Keratinocyte (primary cell): ENCODE results near the gene ARFGAP3. TPM values are rescaled to one million over a fixed set of nuclear protein-coding genes. Genes with fewer than 3 reads are reported as not detected.
"Not testable (repeated sequence)": the region's sequence is repeated elsewhere in the genome, so short reads cannot be mapped to it uniquely, and the experiment has no call there.

Experiments used
- DNase-seq: peaks from one replicate; pipeline ENCODE4 v3.0.0-alpha.2; 2011; ENCODE audit warnings: low read depth, missing footprints, low spot score
- FAIRE-seq: peaks from 2 replicates; lab custom pipeline; 2011; peaks lifted over from hg19 to GRCh38; lab: Jason Lieb, UNC
- H2AFZ ChIP-seq: 2 replicates; pipeline ENCODE4 v1.6.0; 2012; ENCODE audit warnings: low read length, control low read depth, inconsistent platforms; ENCODE audit not compliant: control insufficient read depth
- H3K27ac ChIP-seq: 2 replicates; pipeline ENCODE4 v1.5.1; 2011; ENCODE audit warnings: low read length; ENCODE audit not compliant: control insufficient read depth, insufficient read depth
- H3K27me3 ChIP-seq: 3 replicates; pipeline ENCODE4 v1.6.0; 2011; ENCODE audit warnings: low read length; ENCODE audit not compliant: control insufficient read depth, insufficient read depth; ENCODE audit errors: extremely low read depth
- H3K36me3 ChIP-seq, 2 experiments: 2 replicates in 1 of 2; 3 replicates in 1 of 2; pipeline ENCODE4 v1.5.1; 2011; ENCODE audit warnings: low read length in 2 of 2, mild to moderate bottlenecking in 1 of 2; ENCODE audit not compliant: control insufficient read depth in 2 of 2, insufficient read depth in 2 of 2; ENCODE audit errors: extremely low read depth in 1 of 2
- H3K4me1 ChIP-seq: 3 replicates; pipeline ENCODE4 v1.5.1; 2011; ENCODE audit warnings: low read length; ENCODE audit not compliant: control insufficient read depth, insufficient read depth; ENCODE audit errors: extremely low read depth
- H3K4me2 ChIP-seq: 3 replicates; pipeline ENCODE4 v1.6.0; 2011; ENCODE audit warnings: low read depth, low read length; ENCODE audit not compliant: control insufficient read depth, insufficient read depth; ENCODE audit errors: extremely low read depth
- H3K4me3 ChIP-seq, 3 experiments: fragments of 200-600 bp in 1 of 3; sonication (generic) in 1 of 3; 2 replicates in 2 of 3; 3 replicates in 1 of 3; pipeline ENCODE4 v1.5.1; 2011 to 2016; ENCODE audit warnings: low read length in 3 of 3, mild to moderate bottlenecking in 3 of 3, control low read depth in 2 of 3, inconsistent platforms in 1 of 3, low read depth in 1 of 3, mixed read lengths in 1 of 3, mixed run types in 1 of 3, moderate library complexity in 1 of 3; ENCODE audit not compliant: control insufficient read depth in 2 of 3, insufficient read depth in 2 of 3; ENCODE audit errors: extremely low read depth in 1 of 3
- H3K79me2 ChIP-seq: 2 replicates; pipeline ENCODE4 v1.6.0; 2012; ENCODE audit warnings: low read length; ENCODE audit not compliant: control insufficient read depth, insufficient read depth
- H3K9ac ChIP-seq: 3 replicates; pipeline ENCODE4 v1.6.0; 2011; ENCODE audit warnings: low read length; ENCODE audit not compliant: control insufficient read depth, insufficient read depth; ENCODE audit errors: extremely low read depth
- H3K9me1 ChIP-seq: 3 replicates; pipeline ENCODE4 v1.6.0; 2011; ENCODE audit warnings: low read length; ENCODE audit not compliant: control insufficient read depth, insufficient read depth; ENCODE audit errors: extremely low read depth
- H3K9me3 ChIP-seq: 2 replicates; pipeline ENCODE4 v1.5.1; 2012; ENCODE audit warnings: low read depth, low read length; ENCODE audit not compliant: control insufficient read depth
- H4K20me1 ChIP-seq: 3 replicates; pipeline ENCODE4 v1.6.0; 2011; ENCODE audit warnings: low read length; ENCODE audit not compliant: control insufficient read depth, insufficient read depth; ENCODE audit errors: extremely low read depth
- EZH2 ChIP-seq: IDR thresholded peaks from one replicate; pipeline ENCODE4 v1.6.1; 2012; ENCODE audit warnings: inconsistent platforms, mild to moderate bottlenecking, low read length, moderate library complexity
- dilution Hi-C: fragments of 300-500 bp; cut with MboI; formaldehyde crosslinking; loops from one replicate; pipeline ENCODE4 v1.7.0; 2020; ENCODE audit warnings: low sequenced_read_pairs; ENCODE audit not compliant: extremely low pct_ligation_motif_present
- polyA plus RNA-seq, 5 experiments: library from polyadenylated mRNA; depleted of rRNA in 3 of 5; stranded (reverse) in 3 of 5; stranded (forward) in 1 of 5; unstranded in 1 of 5; fragments of >200 nt; gene quantifications; 1 replicate in 1 of 5; 2 replicates in 3 of 5; 3 replicates in 1 of 5; pipeline versions ENCODE4 v1.2.1 to v1.2.3, GENCODE V29; 2011 to 2012; ENCODE audit warnings: missing spikeins in 2 of 5, low read depth in 1 of 5, low replicate concordance in 1 of 5
- TF ChIP-seq, protein P1 (sequence below), 3 experiments: IDR thresholded peaks in 1 of 3; conservative IDR thresholded peaks in 1 of 3; optimal IDR thresholded peaks in 1 of 3; 2 replicates in 2 of 3; 3 replicates in 1 of 3; pipeline versions ENCODE3 to v1.5.1; 2011; ENCODE audit warnings: low read length in 3 of 3, mild to moderate bottlenecking in 3 of 3, moderate library complexity in 2 of 3, control low read depth in 1 of 3, inconsistent platforms in 1 of 3; ENCODE audit not compliant: insufficient read depth in 2 of 3; ENCODE audit errors: extremely low read depth in 1 of 3

Gene ARFGAP3
- polyA plus RNA-seq, 1 donor (not counting 4 experiments of a cell fraction or from before 2014, with no cell fraction given), result 28.3 TPM

DNA sequence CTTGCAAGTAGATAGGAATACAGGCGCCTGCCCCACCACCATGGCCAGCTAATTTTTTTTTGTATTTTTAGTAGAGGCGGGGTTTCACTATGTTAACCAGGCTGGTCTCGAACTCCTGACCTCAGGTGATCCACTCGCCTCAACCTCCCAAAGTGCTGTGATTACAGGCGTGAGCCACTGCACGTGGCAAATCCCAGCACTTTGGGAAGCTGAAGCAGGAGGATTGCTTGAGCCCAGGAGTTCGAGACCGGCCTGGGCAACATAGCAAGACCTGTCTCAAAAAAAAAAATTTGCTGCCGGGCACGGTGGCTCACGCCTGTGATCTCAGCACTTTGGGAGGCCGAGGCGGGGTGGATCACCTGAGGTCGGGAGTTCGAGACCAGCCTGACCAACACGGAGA is 102.0 kb downstream of the ARFGAP3 start:
- H3K27me3 ChIP-seq, FAIRE-seq, H4K20me1 ChIP-seq, H3K9ac ChIP-seq, H3K36me3 ChIP-seq, H3K79me2 ChIP-seq, H3K27ac ChIP-seq, H3K4me3 ChIP-seq, H2AFZ ChIP-seq, H3K4me1 ChIP-seq, dilution Hi-C loops, DNase-seq, H3K9me1 ChIP-seq, H3K4me2 ChIP-seq, H3K9me3 ChIP-seq: not testable (repeated sequence)

DNA sequence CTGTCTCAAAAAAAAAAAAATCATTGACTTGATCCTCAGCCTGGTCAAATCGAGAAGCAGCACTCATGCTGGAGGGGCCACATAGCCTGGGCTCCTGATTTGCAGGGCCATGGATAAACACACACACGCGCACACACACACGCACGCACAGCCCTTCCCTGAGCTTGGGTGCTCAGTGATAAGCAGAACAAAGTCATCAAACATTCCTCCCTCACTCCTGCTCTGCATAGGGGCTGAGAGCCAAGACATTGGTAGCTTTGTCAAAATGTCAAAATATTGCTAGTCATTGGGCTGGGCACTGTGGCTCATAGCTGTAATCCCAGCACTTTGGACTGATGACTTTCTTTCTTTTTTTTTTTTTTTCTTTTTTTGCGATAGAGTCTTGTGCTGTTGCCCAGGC is 102.4 kb downstream of the ARFGAP3 start:
- Histone ChIP-seq H3K79me2 (no peaks in the 10 kb centered on the region), H4K20me1 (no peaks in the 10 kb centered on the region), H3K4me3 (no peak overlapping the region), H3K36me3 (no peaks in the 10 kb centered on the region), H2AFZ (no peak overlapping the region), H3K9me1 (no peaks in the 10 kb centered on the region), H3K4me2 (no peak overlapping the region), H3K27me3 (no peaks in the 10 kb centered on the region), H3K27ac (no peak overlapping the region), H3K4me1 (peaks cover 6% of the 10 kb centered on the region), H3K9me3 (no peaks in the 10 kb centered on the region), H3K9ac (no peak overlapping the region)
- DNase-seq (no peak), FAIRE-seq (peak; percentile 26)
- TF ChIP-seq EZH2, result no peak
- TF ChIP-seq, protein P1, sequence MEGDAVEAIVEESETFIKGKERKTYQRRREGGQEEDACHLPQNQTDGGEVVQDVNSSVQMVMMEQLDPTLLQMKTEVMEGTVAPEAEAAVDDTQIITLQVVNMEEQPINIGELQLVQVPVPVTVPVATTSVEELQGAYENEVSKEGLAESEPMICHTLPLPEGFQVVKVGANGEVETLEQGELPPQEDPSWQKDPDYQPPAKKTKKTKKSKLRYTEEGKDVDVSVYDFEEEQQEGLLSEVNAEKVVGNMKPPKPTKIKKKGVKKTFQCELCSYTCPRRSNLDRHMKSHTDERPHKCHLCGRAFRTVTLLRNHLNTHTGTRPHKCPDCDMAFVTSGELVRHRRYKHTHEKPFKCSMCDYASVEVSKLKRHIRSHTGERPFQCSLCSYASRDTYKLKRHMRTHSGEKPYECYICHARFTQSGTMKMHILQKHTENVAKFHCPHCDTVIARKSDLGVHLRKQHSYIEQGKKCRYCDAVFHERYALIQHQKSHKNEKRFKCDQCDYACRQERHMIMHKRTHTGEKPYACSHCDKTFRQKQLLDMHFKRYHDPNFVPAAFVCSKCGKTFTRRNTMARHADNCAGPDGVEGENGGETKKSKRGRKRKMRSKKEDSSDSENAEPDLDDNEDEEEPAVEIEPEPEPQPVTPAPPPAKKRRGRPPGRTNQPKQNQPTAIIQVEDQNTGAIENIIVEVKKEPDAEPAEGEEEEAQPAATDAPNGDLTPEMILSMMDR (optimal IDR thresholded peaks at IDR 0.05 in 1 of 3, IDR thresholded peaks at IDR 0.05 in 1 of 3, conservative IDR thresholded peaks at IDR 0.05 in 1 of 3; ENCODE audit: extremely low read depth in 1 of 3, insufficient read depth in 2 of 3, low read length in 3 of 3), result no peak
- dilution Hi-C loops, result no loop called here

DNA sequence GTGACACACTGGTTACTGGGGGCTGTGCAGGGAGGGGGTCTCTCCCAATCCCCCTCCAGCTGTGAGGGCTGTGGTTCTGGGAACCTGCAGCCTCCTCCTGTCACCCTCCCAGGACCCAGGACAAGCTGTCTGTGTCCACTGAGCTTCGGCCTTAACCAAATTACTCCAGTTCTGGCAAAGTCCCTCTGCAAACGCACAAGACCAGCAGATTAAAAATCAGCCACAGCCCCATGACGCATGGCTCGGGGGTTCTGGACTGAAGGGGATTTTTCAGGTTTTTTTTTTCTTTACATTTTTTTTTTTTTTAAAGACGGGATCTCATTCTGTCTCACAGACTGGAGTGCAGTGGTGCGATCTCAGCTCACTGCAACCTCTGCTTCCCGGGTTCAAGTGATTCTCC is 104.2 kb downstream of the ARFGAP3 start:
- Histone ChIP-seq H3K27ac (no peak overlapping the region), H3K4me3 (no peak overlapping the region), H2AFZ (no peak overlapping the region), H3K4me1 (peaks cover 18% of the 10 kb centered on the region), H3K4me2 (no peak overlapping the region), H3K27me3 (no peaks in the 10 kb centered on the region), H3K79me2 (no peaks in the 10 kb centered on the region), H3K36me3 (no peaks in the 10 kb centered on the region), H3K9ac (no peak overlapping the region), H4K20me1 (no peaks in the 10 kb centered on the region), H3K9me1 (no peaks in the 10 kb centered on the region), H3K9me3 (no peaks in the 10 kb centered on the region)
- DNase-seq, result no peak
- TF ChIP-seq EZH2, result no peak
- TF ChIP-seq, protein P1 (optimal IDR thresholded peaks at IDR 0.05 in 1 of 3, IDR thresholded peaks at IDR 0.05 in 1 of 3, conservative IDR thresholded peaks at IDR 0.05 in 1 of 3; ENCODE audit: extremely low read depth in 1 of 3, insufficient read depth in 2 of 3, low read length in 3 of 3), result no peak
- no peak for FAIRE-seq
- dilution Hi-C loops, result no loop called here
